HG03045 (cell line): ENCODE data around the gene TTLL11.
"Not testable (repeated sequence)": the region's sequence is repeated elsewhere in the genome, so short reads cannot be mapped to it uniquely, and the experiment has no call there.

Experiments used
- ATAC-seq: cut with Tn5 transposase; IDR thresholded peaks from one replicate; pipeline ENCODE4 v1.9.1; 2021; ENCODE audit warnings: mild to moderate bottlenecking, moderate library complexity; ENCODE audit not compliant: unreplicated experiment

The TTLL11 gene

DNA sequence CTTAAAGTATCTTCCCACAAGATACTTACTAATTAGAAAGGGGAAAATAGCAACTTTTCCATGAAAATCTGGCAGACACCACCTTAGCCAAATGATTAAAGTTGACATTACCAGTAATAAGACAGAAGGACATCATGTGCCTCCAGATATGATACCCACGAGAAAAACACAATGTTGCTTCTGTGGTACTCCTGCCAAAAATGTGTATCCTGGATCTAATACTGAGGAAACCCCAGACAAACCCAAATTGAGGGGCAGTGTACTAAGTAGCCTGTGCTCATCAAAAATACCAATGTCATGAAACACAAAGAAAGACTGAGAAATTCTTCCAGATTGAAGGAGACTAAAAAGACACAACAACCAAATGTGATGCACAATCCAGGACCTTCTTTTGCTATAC is 85.3 kb downstream of the TTLL11 start:
- no peak for ATAC-seq

GRCh38 chr9:122005597-122005996 is 87.5 kb downstream of the TTLL11 start:
- ATAC-seq, result no peak

DNA sequence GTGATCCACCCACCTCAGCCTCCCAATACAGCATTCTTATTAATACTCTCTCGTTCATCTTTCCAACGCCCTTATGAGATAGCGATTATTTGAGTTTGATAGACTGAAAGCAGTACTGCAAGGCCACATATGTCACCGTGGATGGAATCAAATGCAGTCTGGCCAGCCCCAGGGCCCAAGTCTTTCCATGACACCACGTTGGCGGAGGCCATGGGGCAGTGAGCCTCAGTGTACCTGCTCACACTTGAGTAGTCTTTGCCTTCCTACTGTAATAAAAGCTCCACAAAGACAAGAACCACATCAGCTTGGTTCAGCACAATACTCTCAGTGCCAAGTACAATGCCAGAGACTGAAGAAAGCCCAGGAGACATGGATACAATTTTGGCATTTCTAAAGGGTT is 88.5 kb downstream of the TTLL11 start:
- ATAC-seq, result no peak

DNA sequence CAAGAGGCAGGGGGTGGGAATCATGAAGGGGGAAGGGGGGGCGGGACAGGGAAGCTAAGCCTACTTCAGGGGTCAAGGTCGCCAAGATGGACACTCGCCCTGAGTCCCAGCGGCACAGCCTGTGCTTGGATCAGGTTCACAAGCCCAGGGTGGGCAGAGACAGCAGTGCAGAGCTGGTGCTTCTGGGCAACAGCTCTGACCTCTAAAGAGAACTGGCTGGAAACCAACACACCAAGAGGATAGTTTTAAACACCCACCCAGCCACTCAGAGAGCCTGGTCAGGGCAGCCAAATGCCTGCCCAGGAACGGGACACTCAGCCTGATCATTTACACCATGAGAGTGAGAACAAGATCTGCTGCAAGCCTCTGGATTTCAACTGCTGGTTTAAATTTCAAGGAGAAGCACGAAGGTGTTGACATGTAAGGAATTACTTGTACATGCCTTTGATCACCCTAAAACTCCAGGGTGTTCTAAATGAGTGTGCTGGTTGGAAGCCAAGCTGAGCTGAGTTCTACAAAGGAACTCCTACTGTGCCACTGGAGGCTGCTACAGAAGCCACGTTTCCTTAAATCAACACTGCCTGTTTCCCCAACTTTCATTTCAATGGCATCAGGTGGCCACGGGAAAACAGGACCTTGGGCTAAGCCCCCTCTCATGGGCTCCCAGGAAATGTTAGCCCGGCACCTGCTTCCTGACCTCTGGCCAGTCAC is 91.5 kb downstream of the TTLL11 start:
- ATAC-seq, result no peak

DNA sequence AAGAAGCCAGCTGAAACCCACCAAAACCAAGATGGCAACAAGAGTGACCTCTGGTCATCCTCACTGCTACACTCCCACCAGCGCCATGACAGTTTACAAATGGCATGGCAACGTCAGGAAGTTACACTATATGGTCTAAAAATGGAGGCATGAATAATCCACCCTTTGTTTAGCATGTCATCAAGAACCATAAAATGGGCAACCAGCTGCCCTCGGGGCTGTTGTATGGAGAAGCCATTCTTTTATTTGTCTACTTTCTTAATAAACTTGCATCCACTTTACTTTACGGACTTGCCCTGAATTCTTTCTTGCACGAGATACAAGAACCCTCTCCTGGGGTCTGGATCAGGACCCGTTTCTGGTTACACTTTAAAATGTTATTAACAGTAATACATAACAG is 92.6 kb downstream of the TTLL11 start:
- not testable (repeated sequence) for ATAC-seq

- ATAC-seq, result no peak
Measured at GRCh38 chr9:121999556-121999955, 93.6 kb downstream of the TTLL11 start.

DNA sequence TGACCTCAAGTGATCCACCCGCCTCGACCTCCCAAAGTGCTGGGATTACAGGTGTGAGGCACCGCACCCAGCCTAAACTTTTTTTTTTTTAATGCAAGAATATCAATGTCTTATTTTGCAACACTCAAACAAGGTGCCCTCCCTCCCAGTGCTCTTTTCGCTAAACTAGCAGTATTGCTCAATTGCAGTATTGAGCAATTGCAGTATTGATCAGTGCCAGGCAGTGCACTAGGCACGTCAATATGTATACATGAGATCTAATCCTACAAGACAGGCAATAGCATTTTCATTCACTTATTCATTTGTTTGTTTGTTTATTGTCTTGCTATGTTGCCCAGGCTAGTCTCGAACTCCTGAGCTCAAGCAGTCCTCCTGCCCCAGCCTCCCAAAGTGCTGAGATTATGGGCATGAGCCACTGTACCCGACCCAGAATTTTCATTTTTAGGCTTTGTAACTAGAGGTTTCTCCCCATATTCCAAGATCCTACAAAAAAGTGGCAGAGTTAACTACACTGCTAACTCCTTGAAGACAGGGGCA is 94.5 kb downstream of the TTLL11 start:
- no peak for ATAC-seq

DNA sequence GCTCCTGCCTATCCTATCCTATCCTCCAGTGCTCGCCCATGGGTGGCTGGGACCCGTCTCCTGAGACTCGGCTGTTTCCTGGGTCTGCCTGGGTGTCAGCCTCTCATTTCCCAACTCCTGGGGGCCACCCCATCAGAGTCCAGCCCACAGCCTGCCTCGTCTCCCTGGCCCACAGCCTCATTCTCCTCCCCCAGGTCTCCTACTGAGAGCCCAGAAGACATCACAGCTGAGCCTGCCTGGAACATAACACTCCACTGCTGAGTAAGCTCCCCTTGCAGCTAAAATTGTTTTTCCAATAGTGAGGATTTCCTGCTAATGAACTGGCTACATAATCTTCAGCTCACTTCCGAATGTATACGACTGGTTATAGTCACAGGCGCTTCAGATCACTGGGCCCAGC is 95.3 kb downstream of the TTLL11 start:
- no peak for ATAC-seq

DNA sequence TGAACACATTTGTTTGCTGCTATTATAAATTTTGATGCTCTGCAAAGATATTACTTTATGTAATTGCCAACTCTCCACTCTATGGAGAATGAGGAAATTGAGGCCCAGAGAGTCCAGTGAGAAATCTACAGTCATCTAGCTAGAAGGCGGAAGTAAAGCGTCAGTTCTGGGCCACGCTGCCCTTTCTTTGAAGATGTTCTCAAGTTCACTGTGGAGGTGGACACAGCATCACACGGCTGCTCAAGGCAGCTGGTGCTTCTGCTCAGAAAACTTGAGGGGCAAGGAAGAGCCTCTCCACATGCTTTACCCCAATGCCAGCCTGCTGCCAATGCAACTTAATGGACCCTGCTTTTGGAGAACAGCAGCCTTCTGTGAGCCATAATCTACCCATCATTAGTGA is 96.3 kb downstream of the TTLL11 start:
- no peak for ATAC-seq

GRCh38 chr9:121995997-121996396 is 97.1 kb downstream of the TTLL11 start:
- no peak for ATAC-seq

DNA sequence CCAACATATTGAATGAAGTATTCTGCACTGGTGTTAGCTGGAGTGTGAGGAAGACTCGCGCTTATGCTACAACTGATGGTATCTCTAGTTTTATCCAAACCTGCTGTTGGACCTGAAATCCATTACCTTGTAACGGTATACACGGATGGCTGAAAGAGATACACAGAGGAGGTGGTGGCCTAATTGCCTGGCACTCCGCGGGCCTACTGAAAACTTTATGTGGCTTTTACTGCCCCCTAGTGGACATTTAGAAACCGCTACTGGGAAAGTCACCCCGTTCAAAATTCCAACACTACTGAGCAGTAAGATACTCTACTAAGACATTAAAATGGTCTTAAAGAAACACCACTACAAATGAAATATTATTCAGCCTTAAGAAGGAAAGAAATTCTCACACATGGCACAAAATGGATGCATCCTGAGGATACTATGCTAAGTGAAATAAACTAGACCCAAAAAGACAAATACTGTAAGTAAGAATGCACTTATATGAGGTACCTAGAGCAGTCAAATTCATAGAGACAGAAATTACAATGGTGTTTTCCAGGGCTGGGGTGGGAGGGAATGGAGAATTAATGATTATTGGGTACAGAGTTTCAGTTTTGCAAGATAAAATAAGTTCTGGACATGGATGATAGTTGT is 100.4 kb downstream of the TTLL11 start:
- ATAC-seq, result no peak

GRCh38 chr9:121991307-121991661 is 101.8 kb downstream of the TTLL11 start:
- no peak for ATAC-seq

- ATAC-seq, result no peak
Measured at GRCh38 chr9:121990600-121991306, 102.4 kb downstream of the TTLL11 start.

DNA sequence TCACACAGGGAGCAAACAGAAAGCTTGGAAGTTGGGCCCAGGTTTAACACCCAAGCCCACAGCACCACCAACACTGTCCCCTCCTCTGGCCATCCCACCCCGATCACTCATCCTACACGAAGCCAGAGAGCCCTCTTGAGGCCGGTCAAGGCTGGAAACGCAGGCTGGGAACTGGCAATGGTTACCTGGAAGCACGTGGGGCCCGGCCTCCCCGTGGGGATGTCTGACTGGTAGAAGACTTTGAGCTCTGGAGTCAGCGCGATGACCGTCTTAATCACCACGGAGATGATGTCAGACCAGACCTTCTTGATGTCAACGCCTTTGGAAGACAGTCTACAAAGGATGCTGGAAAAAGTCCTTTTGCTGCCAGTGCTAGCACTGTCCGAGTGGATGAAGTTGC is 104.1 kb downstream of the TTLL11 start:
- ATAC-seq, result no peak

- no peak for ATAC-seq
Measured at GRCh38 chr9:121987314-121987713, 105.8 kb downstream of the TTLL11 start.

GRCh38 chr9:121985792-121986494 is 107.2 kb downstream of the TTLL11 start:
- no peak for ATAC-seq

DNA sequence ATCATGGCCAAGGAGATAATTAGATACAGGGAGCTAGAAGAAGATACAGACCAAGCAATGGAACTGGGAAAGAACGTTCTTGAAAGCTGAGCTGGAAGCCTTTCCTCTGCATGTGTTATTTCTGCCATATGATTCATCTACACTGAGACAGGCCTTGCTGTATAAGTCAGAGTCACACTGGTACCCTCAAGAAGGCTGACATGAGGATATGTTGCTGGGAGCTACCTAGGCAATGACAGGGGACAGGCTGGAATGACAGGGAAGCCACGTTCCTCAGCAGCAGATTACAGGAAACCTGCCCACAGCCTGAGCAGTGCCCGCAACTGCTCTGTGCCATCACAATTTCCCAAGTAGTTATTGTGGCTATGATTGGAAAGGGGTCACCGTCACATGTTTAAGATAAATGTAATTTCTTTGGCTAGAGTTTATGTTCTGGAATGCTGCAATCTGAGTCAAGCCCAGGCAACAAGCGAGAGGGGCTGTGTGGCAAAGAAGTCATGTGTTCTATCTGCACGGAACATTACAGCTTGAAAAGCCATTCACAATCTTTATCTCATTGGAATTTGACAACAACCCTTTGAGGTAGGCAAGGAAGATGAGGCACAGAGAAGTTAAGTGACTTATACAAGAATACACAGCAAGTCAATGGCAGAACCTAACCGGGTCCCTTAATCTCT is 108.2 kb downstream of the TTLL11 start:
- no peak for ATAC-seq

- ATAC-seq, result no peak
Measured at GRCh38 chr9:121983736-121984135, 109.4 kb downstream of the TTLL11 start.

- no peak for ATAC-seq
Measured at GRCh38 chr9:121981118-121981883, 111.8 kb downstream of the TTLL11 start.

DNA sequence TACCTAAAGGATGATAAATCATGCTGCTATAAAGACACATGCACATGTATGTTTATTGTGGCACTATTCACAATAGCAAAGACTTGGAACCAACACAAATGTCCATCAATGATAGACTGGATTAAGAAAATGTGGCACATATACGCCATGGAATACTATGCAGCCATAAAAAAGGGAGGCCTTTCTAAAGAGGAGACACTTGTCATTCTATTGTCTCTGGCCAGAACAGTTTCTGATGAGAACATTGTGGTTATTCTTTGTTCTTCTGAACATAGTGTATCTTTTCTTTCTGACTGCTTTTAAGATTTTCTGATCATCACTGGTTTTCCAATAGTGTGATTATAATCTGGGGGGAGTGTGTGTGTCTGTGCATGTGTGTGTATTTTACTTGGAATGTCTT is 112.4 kb downstream of the TTLL11 start:
- not testable (repeated sequence) for ATAC-seq
